Esophagus (tissue), 2 donors: ENCODE results near the gene HIPK1. TPM values are rescaled to one million over a fixed set of nuclear protein-coding genes. Genes with fewer than 3 reads are reported as not detected.

Experiments
- H3K27ac ChIP-seq, 2 donors: one replicate each; pipeline ENCODE4 v1.5.1; 2013; ENCODE audit warnings: low read depth in 2 of 2, mild to moderate bottlenecking in 2 of 2, inconsistent platforms in 1 of 2, low read length in 1 of 2, moderate library complexity in 1 of 2
- H3K27me3 ChIP-seq, 2 donors: one replicate each; pipeline ENCODE4 v1.6.1; 2013; ENCODE audit warnings: low read length in 2 of 2, control low read depth in 1 of 2, mild to moderate bottlenecking in 1 of 2; ENCODE audit not compliant: insufficient read depth in 2 of 2, control insufficient read depth in 1 of 2
- H3K36me3 ChIP-seq, 2 donors: one replicate each; pipeline ENCODE4 v1.6.1; 2013; ENCODE audit warnings: low read length in 1 of 2; ENCODE audit not compliant: control insufficient read depth in 2 of 2, insufficient read depth in 2 of 2
- H3K4me1 ChIP-seq, 2 donors: one replicate each; pipeline ENCODE4 v1.6.1; 2013; ENCODE audit warnings: low read length in 1 of 2; ENCODE audit not compliant: control insufficient read depth in 2 of 2, insufficient read depth in 2 of 2
- H3K4me3 ChIP-seq, 2 donors: one replicate each; pipeline ENCODE4 v1.5.1; 2013; ENCODE audit warnings: low read length in 2 of 2, mild to moderate bottlenecking in 2 of 2, low read depth in 1 of 2, moderate library complexity in 1 of 2
- H3K9me3 ChIP-seq, 2 donors: one replicate each; pipeline ENCODE4 v1.6.1; 2013; ENCODE audit warnings: mild to moderate bottlenecking in 2 of 2, low read depth in 1 of 2, low read length in 1 of 2, moderate library complexity in 1 of 2; ENCODE audit not compliant: control insufficient read depth in 2 of 2, insufficient read depth in 1 of 2
- WGBS, 2 donors: extraction: QIAGEN DNeasy Blood & Tissue Kit; methylation state at CpG; one replicate each; pipeline ENCODE4 v1.1.7; 2013; 5-methylcytosine and 5-hydroxymethylcytosine counted together
- polyA plus RNA-seq, 2 donors: library from polyadenylated mRNA; stranded (reverse); fragments of 200-250 nt; gene quantifications; one replicate each; pipeline ENCODE4 v1.2.3, GENCODE V29; 2013
- donor health status: healthy with polysubstance abuse.
- donor health status: Bipolar disorder and iron deficiency.

Gene HIPK1
- polyA plus RNA-seq, 2 donors, result 10.8 to 14.5 TPM

GRCh38 chr1:113913312-113913668 is 15.8 kb upstream of the HIPK1 start:
- no peak overlapping the region for H3K4me3 ChIP-seq
- 46 to 50% methylated on average over 3 of the region's 3 CpGs for WGBS, 2 donors

GRCh38 chr1:113913887-113914664 is 15.0 kb upstream of the HIPK1 start:
- Histone ChIP-seq H3K36me3 (peaks cover 0 to 5% of the 10 kb centered on the region in 2 donors), H3K9me3 (no peaks in the 10 kb centered on the region), H3K4me3 (no peak overlapping the region), H3K27me3 (no peaks in the 10 kb centered on the region), H3K27ac (no peak overlapping the region), H3K4me1 (no peaks in the 10 kb centered on the region)
- 81 to 88% methylated on average over 5 of the region's 5 CpGs for WGBS, 2 donors

More at GRCh38 chr1:113913312-113913668, 15.8 kb upstream of the HIPK1 start:
- Histone ChIP-seq H3K36me3 (peaks cover 0 to 8% of the 10 kb centered on the region in 2 donors), H3K27ac (peak overlapping the region in 1 of 2 donors; percentile 59), H3K9me3 (no peaks in the 10 kb centered on the region), H3K27me3 (no peaks in the 10 kb centered on the region), H3K4me1 (no peaks in the 10 kb centered on the region)

GRCh38 chr1:113916974-113917373 is 12.2 kb upstream of the HIPK1 start:
- H3K27me3 ChIP-seq, result no peaks in the 10 kb centered on the region
- no peaks in the 10 kb centered on the region for H3K9me3 ChIP-seq
- no peak overlapping the region for H3K4me3 ChIP-seq
- H3K36me3 ChIP-seq, result no peaks in the 10 kb centered on the region
- H3K27ac ChIP-seq, result no peak overlapping the region
- WGBS, 2 donors, result 96 to 98% methylated on average over 5 of the region's 5 CpGs
- no peaks in the 10 kb centered on the region for H3K4me1 ChIP-seq

GRCh38 chr1:113917400-113918082 is 11.6 kb upstream of the HIPK1 start:
- WGBS, 2 donors, result 83 to 87% methylated on average over 2 of the region's 2 CpGs
- Histone ChIP-seq H3K27ac (no peak overlapping the region), H3K4me3 (no peak overlapping the region), H3K36me3 (no peaks in the 10 kb centered on the region), H3K4me1 (no peaks in the 10 kb centered on the region), H3K9me3 (no peaks in the 10 kb centered on the region), H3K27me3 (no peaks in the 10 kb centered on the region)

GRCh38 chr1:113918243-113918642 is 10.9 kb upstream of the HIPK1 start:
- H3K36me3 ChIP-seq, result no peaks in the 10 kb centered on the region
- no peaks in the 10 kb centered on the region for H3K27me3 ChIP-seq
- H3K27ac ChIP-seq, result no peak overlapping the region
- H3K4me1 ChIP-seq, result no peaks in the 10 kb centered on the region
- H3K4me3 ChIP-seq, result no peak overlapping the region
- no peaks in the 10 kb centered on the region for H3K9me3 ChIP-seq

- whole genome bisulfite sequencing, 2 donors, result 70 to 96% methylated on average over 4 of the region's 4 CpGs
- Histone ChIP-seq H3K27me3 (no peaks in the 10 kb centered on the region), H3K27ac (no peak overlapping the region), H3K36me3 (no peaks in the 10 kb centered on the region), H3K4me3 (no peak overlapping the region), H3K4me1 (no peaks in the 10 kb centered on the region), H3K9me3 (no peaks in the 10 kb centered on the region)
Observed at GRCh38 chr1:113922957-113923356, 6.2 kb upstream of the HIPK1 start.

- WGBS, 2 donors, result 90 to 97% methylated on average over 2 of the region's 2 CpGs
- Histone ChIP-seq H3K27me3 (no peaks in the 10 kb centered on the region), H3K4me3 (no peak overlapping the region), H3K9me3 (no peaks in the 10 kb centered on the region), H3K27ac (no peak overlapping the region), H3K4me1 (no peaks in the 10 kb centered on the region), H3K36me3 (no peaks in the 10 kb centered on the region)
Observed at GRCh38 chr1:113924473-113924872, 4.7 kb upstream of the HIPK1 start.

- H3K4me3 ChIP-seq, result peak overlapping the region; percentile 92 to 94
Observed at GRCh38 chr1:113928187-113928930, 765 bp upstream of the HIPK1 start.

GRCh38 chr1:113929750-113930498 is 800 bp downstream of the HIPK1 start:
- no peaks in the 10 kb centered on the region for H3K9me3 ChIP-seq
- peak overlapping the region; percentile 98 for H3K27ac ChIP-seq
- no peaks in the 10 kb centered on the region for H3K36me3 ChIP-seq
- no peaks in the 10 kb centered on the region for H3K27me3 ChIP-seq
- H3K4me3 ChIP-seq, result peak overlapping the region; percentile 92 to 94
- WGBS, 2 donors, result 0 to 1% methylated on average over 23 to 62 of the region's 64 CpGs
- peaks cover 0 to 7% of the 10 kb centered on the region in 2 donors for H3K4me1 ChIP-seq

More at GRCh38 chr1:113928187-113928930, 765 bp upstream of the HIPK1 start:
- Histone ChIP-seq H3K36me3 (no peaks in the 10 kb centered on the region), H3K9me3 (no peaks in the 10 kb centered on the region), H3K27me3 (no peaks in the 10 kb centered on the region), H3K4me1 (peaks cover 0 to 3% of the 10 kb centered on the region in 2 donors), H3K27ac (peak overlapping the region; percentile 98)
- 14 to 19% methylated on average over 6 of the region's 6 CpGs for WGBS, 2 donors
